K562 (cell line): ENCODE data around the gene HPD. TPM values are rescaled to one million over a fixed set of nuclear protein-coding genes. Genes with fewer than 3 reads are reported as not detected.

ENCODE experiments used
- ASH1L ChIP-seq: fragments of 450-650 bp; IDR thresholded peaks from 2 replicates; pipeline ENCODE4 v1.6.1; 2018; ENCODE audit warnings: borderline replicate concordance, mild to moderate bottlenecking, low read depth; ENCODE audit not compliant: partially characterized antibody
- CHD1 ChIP-seq: fragments of 200-600 bp; sonication (generic); IDR thresholded peaks from one replicate; pipeline ENCODE4 v1.6.1; 2012; ENCODE audit warnings: mild to moderate bottlenecking, moderate library complexity, low read length, inconsistent platforms
- CHD7 ChIP-seq: fragments of 200-600 bp; sonication (generic); IDR thresholded peaks from one replicate; pipeline ENCODE4 v1.6.1; 2012; ENCODE audit warnings: mild to moderate bottlenecking, low read depth, low read length, inconsistent platforms
- CREB3L1 ChIP-seq: fragments of 450-650 bp; IDR thresholded peaks from 2 replicates; pipeline ENCODE4 v1.6.1; 2014; ENCODE audit warnings: low read depth, mild to moderate bottlenecking, moderate library complexity, borderline replicate concordance
- HDAC6 ChIP-seq: IDR thresholded peaks from 2 replicates; pipeline ENCODE4 v1.6.1; 2012; ENCODE audit warnings: low read depth, mild to moderate bottlenecking, control low read depth, inconsistent platforms, low read length, moderate library complexity
- HIVEP1 ChIP-seq: fragments of 250-450 bp; sonication (Bioruptor Pico); IDR thresholded peaks from 2 replicates; pipeline ENCODE4 v1.4.0; 2020; ENCODE audit warnings: mild to moderate bottlenecking
- HNRNPH1 ChIP-seq: fragments of 200-400 bp; formaldehyde crosslinking; optimal IDR thresholded peaks from 2 replicates; pipeline ENCODE3; 2017; ENCODE audit warnings: low read depth, mild to moderate bottlenecking, low read length, moderate library complexity
- PATZ1 ChIP-seq: fragments of 250-450 bp; sonication (Bioruptor Pico); IDR thresholded peaks from 2 replicates; pipeline ENCODE4 v1.5.0; 2020; ENCODE audit warnings: mild to moderate bottlenecking, borderline replicate concordance
- POLR2A ChIP-seq: fragments of 450-650 bp; conservative IDR thresholded peaks from 2 replicates; pipeline ENCODE4 v1.6.1; 2016
- RBM22 ChIP-seq: fragments of 200-400 bp; formaldehyde crosslinking; IDR thresholded peaks from 2 replicates; pipeline ENCODE4 v1.6.1; 2018; ENCODE audit warnings: low read length, low read depth; ENCODE audit not compliant: poor library complexity, severe bottlenecking
- ZNF24 ChIP-seq: fragments of 450-650 bp; IDR thresholded peaks from 2 replicates; pipeline ENCODE4 v1.6.1; 2016
- ZNF717 ChIP-seq: fragments of 250-450 bp; sonication (Bioruptor Pico); IDR thresholded peaks from 2 replicates; pipeline ENCODE4 v1.5.0; 2021
- ZNF780A ChIP-seq: fragments of 250-450 bp; sonication (Bioruptor Pico); IDR thresholded peaks from 2 replicates; pipeline ENCODE4 v1.5.0; 2021; ENCODE audit warnings: mild to moderate bottlenecking
- polyA plus RNA-seq, 8 experiments: library from polyadenylated mRNA; depleted of rRNA in 4 of 8; stranded (reverse) in 5 of 8; unstranded in 3 of 8; fragments of >200 nt; fragmentation: Nextera tagmentation in 2 of 8; fragmentation: Illumina TruSeq in 1 of 8; extraction: Ambion mirVana in 2 of 8; extraction: Trizol in 1 of 8; gene quantifications; 2 replicates each; pipeline versions ENCODE4 v1.2.1 to v1.2.3, GENCODE V29; 2011 to 2014; ENCODE audit warnings: inconsistent platforms in 1 of 8, missing spikeins in 1 of 8
- total RNA-seq, 7 experiments: library from RNA; depleted of rRNA in 6 of 7; stranded (reverse); fragments of >200 nt in 6 of 7; fragmentation: Illumina TruSeq in 2 of 7; extraction: Trizol in 2 of 7; gene quantifications; 2 replicates each; pipeline versions ENCODE4 v1.2.1 to v1.2.3, GENCODE V29; 2011 to 2021; ENCODE audit warnings: low replicate concordance in 1 of 7

The HPD gene
- total and polyA plus RNA-seq, 9 of the 15 experiments (the other 6 are each of a cell fraction or from before 2014, with no cell fraction given), result 0.06 to 0.29 (median 0.07) TPM; not detected in 4

GRCh38 chr12:121796855-121797751 is 61.6 kb downstream of the HPD start (continued):
- no peak for TF ChIP-seq CHD7
- peak; percentile 78 for TF ChIP-seq POLR2A
- TF ChIP-seq HDAC6, result no peak
- TF ChIP-seq ZNF717 (CRISPR knock-in tag), result no peak
- no peak for TF ChIP-seq HNRNPH1
- no peak for TF ChIP-seq PATZ1
- no peak for TF ChIP-seq ASH1L
- peak; percentile 94 for TF ChIP-seq CREB3L1
- TF ChIP-seq ZNF24, result no peak; the same call in 1 of the 2 replicates
- peak; percentile 65 for TF ChIP-seq RBM22
- peak; percentile 23 for TF ChIP-seq CHD1
- no peak for TF ChIP-seq ZNF780A (CRISPR knock-in tag)
- no peak for TF ChIP-seq HIVEP1 (CRISPR knock-in tag)
